NCI-H1436 (cell line): Measurements from ENCODE around the gene HOTAIR.

Experiments used
- DNase-seq: peaks from one replicate; lab custom pipeline; 2025; lab: John Stamatoyannopoulos, UW

Gene HOTAIR

DNA sequence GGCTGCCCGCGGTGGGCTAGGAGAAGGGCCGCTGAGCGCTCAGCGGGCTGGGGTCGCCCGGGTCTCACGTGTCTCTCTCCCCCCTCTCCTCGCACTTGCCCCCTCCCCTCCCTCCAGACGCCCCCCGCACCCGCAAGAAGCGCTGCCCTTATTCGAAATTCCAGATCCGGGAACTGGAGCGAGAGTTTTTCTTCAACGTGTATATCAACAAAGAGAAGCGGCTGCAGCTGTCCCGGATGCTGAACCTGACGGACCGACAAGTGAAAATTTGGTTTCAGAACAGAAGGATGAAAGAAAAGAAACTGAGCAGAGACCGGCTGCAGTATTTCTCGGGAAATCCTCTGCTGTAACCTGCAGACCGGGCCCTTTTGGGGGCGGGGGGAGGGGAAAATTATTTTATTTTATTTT lies 314 bp upstream of the HOTAIR start:
- no peak for DNase-seq

GRCh38 chr12:53973236-53974042 lies 1.3 kb downstream of the HOTAIR start:
- no peak for DNase-seq

DNA sequence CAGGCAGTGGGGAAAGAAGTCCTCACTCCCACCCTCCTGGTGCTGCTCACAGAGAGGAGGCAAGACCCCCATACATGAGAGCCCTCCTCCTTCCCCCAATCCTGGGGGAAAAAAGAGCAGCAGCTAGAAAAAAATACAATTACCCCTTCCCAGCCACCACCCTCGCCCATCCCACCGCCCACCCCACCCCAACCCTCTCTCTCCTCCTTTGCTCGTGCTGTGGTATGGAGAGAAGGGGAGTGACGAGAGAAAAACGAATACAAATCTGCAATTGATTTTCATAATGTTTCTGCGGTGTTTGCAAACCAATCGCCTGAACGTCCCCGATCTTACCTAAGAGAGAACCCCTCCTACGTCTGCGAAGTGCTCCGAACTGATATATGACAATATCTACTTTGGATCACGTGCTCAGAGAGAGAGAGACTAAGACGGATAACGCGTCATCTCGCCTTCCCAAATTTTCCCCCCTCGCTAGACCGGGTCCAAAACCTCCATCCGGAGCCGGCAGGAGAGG lies 2.0 kb downstream of the HOTAIR start, which contains the start of gene HOXC11:
HOXC11 (plus strand) TSS at position 405 of the 514 bp plus-strand sequence. CDS start 116 bp downstream, outside the sequence.
- no peak for DNase-seq

GRCh38 chr12:53972152-53972702 lies 2.5 kb downstream of the HOTAIR start:
- DNase-seq = no peak

- no peak for DNase-seq
Observed at GRCh38 chr12:53971686-53972085, 3.1 kb downstream of the HOTAIR start.

DNA sequence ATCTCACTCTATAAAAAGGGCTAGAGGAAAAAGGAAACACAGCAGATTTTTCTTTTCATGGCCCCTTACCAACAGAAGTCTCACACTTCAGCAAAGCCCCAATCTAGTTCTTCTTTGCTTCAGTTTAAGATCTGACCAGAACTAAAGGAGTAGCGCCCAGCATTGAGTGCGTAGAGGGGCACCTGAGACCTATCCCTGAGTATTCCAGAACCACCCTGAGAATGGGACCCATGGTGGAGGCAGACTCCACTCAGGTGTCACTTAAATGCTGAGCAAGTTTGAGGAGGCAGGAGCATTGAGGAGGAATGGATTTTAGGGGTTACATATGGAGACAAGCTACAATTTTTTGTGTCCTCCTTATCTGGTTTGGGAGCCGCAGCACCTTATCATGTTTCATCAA lies 3.6 kb downstream of the HOTAIR start:
- no peak for DNase-seq

- DNase-seq = no peak
Observed at GRCh38 chr12:53970451-53970850, 4.3 kb downstream of the HOTAIR start.

- DNase-seq = no peak
Observed at GRCh38 chr12:53969588-53970259, 5.0 kb downstream of the HOTAIR start.

GRCh38 chr12:53968214-53969127 lies 6.3 kb downstream of the HOTAIR start:
- DNase-seq = no peak

GRCh38 chr12:53967421-53967925 lies 7.3 kb downstream of the HOTAIR start:
- DNase-seq = no peak

- DNase-seq = no peak
Observed at GRCh38 chr12:53966385-53967133, 8.2 kb downstream of the HOTAIR start.

DNA sequence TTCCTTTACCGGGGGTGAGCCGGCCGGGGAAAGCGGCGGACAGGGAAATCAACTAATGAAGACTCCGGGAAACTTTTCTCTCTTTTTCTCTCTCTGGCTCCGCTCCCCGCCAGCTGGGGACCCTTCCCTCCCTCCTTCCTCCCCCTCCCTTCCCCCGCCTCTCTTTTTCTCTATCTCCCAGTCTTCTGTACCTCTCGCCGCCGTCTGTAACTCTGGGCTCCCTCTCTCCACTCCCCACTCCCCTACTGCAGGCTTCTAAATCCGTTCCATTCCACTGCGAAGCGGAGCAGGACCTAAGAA lies 8.7 kb downstream of the HOTAIR start:
- DNase-seq = no peak

GRCh38 chr12:53965281-53966084 lies 9.3 kb downstream of the HOTAIR start:
- no peak for DNase-seq

GRCh38 chr12:53964315-53964713 lies 10.4 kb downstream of the HOTAIR start:
- no peak for DNase-seq

- DNase-seq = no peak
Observed at GRCh38 chr12:53963434-53964314, 11.1 kb downstream of the HOTAIR start.

DNA sequence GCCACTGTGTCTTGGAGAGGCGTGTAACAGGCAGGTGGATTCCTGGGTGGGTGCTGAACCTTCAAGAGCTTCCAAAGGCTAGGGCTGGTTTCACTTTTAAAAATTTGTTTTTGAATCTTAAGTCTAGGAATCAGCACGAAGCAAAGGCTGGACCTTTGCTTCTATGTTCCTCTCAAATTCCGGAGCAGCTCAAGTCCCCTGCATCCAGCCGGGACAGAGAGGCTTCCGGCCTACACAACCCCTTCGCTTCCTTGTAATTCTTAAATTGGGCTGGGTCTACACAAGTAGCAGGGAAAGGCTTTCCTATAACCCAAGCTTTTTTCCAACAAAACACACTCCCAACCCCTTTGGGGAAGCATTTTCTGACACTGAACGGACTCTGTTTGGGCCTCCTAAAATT lies 11.7 kb downstream of the HOTAIR start:
- no peak for DNase-seq

- DNase-seq = no peak
Observed at GRCh38 chr12:53961025-53961761, 13.6 kb downstream of the HOTAIR start.
